HG03280 (cell line): ENCODE measurements around the gene VANGL2.
A peak's percentile ranks its signal among the peaks of the same experiment; 100 is the strongest.

Source experiments
- ATAC-seq: cut with Tn5 transposase; IDR thresholded peaks from one replicate; pipeline ENCODE4 v1.9.1; 2021; ENCODE audit warnings: mild to moderate bottlenecking, moderate library complexity; ENCODE audit not compliant: unreplicated experiment

The VANGL2 gene

GRCh38 chr1:160427625-160428024 is 27.3 kb downstream of the VANGL2 start:
- ATAC-seq = no peak

- ATAC-seq = no peak
Measured at GRCh38 chr1:160428053-160428452, 27.7 kb downstream of the VANGL2 start.

GRCh38 chr1:160428655-160429054 is 28.3 kb downstream of the VANGL2 start:
- ATAC-seq = no peak

GRCh38 chr1:160429125-160429561 is 28.8 kb downstream of the VANGL2 start:
- ATAC-seq = no peak

GRCh38 chr1:160429702-160430535 is 29.6 kb downstream of the VANGL2 start:
- peak; percentile 52 for ATAC-seq

GRCh38 chr1:160431006-160431405 is 30.6 kb downstream of the VANGL2 start:
- no peak for ATAC-seq

- no peak for ATAC-seq
Measured at GRCh38 chr1:160431571-160431970, 31.2 kb downstream of the VANGL2 start.

- peak; percentile 53 for ATAC-seq
Measured at GRCh38 chr1:160432371-160432786, 32.0 kb downstream of the VANGL2 start.

GRCh38 chr1:160436966-160437365 is 36.6 kb downstream of the VANGL2 start:
- ATAC-seq = no peak

- ATAC-seq = peak; percentile 83
Measured at GRCh38 chr1:160437432-160438316, 37.3 kb downstream of the VANGL2 start.

- ATAC-seq = no peak
Measured at GRCh38 chr1:160438317-160438918, 38.1 kb downstream of the VANGL2 start.

GRCh38 chr1:160438935-160439334 is 38.6 kb downstream of the VANGL2 start:
- ATAC-seq = no peak

GRCh38 chr1:160439718-160440117 is 39.4 kb downstream of the VANGL2 start:
- no peak for ATAC-seq

GRCh38 chr1:160446945-160447600 is 46.7 kb downstream of the VANGL2 start:
- no peak for ATAC-seq

GRCh38 chr1:160449494-160449893 is 49.1 kb downstream of the VANGL2 start:
- ATAC-seq = no peak

GRCh38 chr1:160451119-160451858 is 50.9 kb downstream of the VANGL2 start:
- ATAC-seq = peak; percentile 56

GRCh38 chr1:160451859-160452232 is 51.5 kb downstream of the VANGL2 start:
- ATAC-seq = peak; percentile 34

- ATAC-seq = no peak
Measured at GRCh38 chr1:160453443-160453842, 53.1 kb downstream of the VANGL2 start.

- ATAC-seq = no peak
Measured at GRCh38 chr1:160454371-160455152, 54.2 kb downstream of the VANGL2 start.
